NCI-H187 (cell line): Measurements from ENCODE around the gene GPATCH4.
"Not testable (repeated sequence)": the region's sequence is repeated elsewhere in the genome, so short reads cannot be mapped to it uniquely, and the experiment has no call there.

Experiments used
- DNase-seq, 2 experiments: peaks; one replicate each; lab custom pipeline; 2025; lab: John Stamatoyannopoulos, UW

The GPATCH4 gene

DNA sequence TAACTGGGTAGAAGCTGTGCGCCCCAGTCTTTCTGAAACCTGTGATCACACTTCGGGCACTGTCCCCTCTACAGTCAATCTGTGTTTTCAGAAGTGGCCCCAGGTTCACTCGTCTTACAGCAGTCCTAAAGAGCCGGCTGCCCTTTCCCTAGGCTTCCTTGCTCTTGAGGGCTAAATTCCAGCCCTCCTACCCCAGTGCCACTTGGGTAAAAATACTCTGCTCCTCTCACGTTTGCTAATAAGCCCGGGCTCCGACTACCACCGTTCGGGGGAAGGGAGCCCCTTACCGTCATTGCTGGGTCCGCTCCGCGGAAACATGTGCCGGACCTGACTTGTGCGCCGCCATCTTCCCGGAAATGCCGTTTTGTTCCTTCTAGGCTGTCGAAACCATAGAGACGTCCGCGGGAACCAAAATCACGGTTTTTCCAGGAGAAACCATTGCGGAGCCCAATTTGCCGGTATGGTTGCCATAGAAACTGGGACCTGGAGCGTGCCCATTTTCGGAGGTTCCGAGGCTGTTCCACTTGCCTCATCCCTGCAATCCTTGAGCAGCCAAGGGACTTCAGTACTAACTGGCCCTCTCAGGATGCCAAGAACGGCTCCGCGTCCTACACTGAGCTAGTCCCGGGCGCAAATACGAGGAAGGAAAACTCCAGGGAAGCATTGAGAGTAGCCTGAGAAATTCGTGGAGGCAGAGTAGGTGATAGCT lies at the start of gene GPATCH4:
TSS of gene GPATCH4 (minus strand) at position 358 of the 709 bp plus-strand sequence.
- DNase-seq, result peak; percentile 75 to 99

DNA sequence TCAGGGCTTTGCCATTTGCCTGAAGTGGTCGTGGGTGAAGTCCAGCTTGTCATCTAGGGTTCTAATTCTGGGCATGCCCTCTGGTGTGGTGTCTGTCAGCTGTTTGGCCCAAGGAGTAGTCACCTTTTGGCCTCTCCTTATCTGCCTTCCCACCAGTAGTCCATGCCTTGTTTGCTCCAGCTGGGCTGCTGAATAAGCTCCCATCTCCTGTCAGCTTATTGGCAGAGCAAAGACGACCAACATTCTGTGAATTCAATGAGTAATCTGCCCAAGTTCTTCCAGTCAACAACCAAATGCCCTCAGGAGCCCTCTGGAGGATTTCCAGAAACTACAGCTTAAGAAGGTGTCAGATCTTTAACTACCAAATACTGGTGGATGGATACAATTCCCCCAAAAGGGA lies 47.7 kb upstream of the GPATCH4 start:
- no peak for DNase-seq

DNA sequence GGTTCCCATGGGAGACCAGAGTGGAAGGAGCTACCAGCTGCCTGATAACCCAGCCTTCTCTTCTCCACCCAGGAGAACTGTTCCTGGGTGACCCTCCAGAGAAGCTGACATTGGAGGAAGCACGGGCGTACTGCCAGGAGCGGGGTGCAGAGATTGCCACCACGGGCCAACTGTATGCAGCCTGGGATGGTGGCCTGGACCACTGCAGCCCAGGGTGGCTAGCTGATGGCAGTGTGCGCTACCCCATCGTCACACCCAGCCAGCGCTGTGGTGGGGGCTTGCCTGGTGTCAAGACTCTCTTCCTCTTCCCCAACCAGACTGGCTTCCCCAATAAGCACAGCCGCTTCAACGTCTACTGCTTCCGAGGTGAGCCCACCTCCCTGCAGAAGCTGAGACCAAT lies 47.2 kb upstream of the GPATCH4 start:
- no peak for DNase-seq

DNA sequence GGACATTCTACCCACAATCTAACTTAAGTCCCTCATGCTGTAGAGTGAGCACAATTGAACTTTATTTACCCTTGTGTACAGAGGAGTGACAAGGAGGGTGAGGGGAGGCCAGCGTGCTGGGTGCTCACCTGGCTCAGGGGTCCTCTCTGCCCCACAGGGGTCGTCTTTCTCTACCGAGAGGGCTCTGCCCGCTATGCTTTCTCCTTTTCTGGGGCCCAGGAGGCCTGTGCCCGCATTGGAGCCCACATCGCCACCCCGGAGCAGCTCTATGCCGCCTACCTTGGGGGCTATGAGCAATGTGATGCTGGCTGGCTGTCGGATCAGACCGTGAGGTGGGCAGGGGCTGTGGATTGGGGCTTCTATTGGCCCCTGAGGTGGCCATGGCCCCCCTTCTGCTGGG lies 46.1 kb upstream of the GPATCH4 start:
- no peak for DNase-seq

DNA sequence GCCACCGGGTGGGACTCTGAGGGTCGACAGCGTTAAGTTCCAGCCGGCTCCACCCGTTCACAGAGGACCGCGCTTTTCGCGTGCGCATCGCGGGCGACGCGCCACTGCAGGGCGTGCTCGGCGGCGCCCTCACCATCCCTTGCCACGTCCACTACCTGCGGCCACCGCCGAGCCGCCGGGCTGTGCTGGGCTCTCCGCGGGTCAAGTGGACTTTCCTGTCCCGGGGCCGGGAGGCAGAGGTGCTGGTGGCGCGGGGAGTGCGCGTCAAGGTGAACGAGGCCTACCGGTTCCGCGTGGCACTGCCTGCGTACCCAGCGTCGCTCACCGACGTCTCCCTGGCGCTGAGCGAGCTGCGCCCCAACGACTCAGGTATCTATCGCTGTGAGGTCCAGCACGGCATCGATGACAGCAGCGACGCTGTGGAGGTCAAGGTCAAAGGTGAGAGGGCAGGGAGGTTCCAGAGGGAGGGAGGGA lies 45.5 kb upstream of the GPATCH4 start:
- no peak for DNase-seq

DNA sequence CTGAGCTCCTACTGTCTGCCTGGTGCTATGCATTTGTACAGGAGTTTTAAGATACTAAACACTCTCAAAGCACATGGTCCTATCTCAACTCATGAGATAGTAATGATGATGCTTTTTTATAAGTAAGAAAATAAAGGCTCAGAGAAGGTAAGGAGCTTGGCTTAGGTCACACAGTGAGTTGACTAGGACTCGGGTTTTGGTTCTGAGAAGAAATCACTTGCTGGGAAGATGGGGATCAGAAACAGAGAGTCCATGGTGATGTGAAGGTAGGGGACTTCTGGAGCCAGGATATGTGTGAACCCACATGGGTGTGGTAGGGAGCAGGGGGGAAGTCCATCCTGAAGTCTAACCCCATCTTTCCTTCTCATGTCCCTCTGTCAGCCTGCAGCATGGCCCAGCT lies 44.4 kb upstream of the GPATCH4 start:
- no peak for DNase-seq

DNA sequence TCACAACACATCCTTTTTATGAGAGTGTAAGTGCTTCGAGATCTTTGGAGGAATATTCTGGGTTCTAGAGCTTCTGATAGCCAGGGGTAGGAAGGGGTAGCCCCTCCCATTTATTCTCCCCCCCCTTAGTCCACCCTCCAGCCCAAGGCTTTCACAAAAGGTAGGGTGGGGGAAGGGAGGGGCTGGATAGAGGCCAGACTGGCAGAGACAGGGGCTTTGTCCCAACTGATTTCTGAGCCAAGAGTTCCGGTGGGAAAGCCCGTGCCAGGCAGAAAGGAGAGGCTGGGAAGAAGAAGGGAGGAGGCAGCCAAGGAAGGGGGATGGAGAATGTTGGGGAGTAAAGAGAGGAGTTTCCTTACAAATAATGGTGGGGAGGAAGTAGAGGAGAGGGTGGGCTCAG lies 43.8 kb upstream of the GPATCH4 start:
- DNase-seq, result no peak

DNA sequence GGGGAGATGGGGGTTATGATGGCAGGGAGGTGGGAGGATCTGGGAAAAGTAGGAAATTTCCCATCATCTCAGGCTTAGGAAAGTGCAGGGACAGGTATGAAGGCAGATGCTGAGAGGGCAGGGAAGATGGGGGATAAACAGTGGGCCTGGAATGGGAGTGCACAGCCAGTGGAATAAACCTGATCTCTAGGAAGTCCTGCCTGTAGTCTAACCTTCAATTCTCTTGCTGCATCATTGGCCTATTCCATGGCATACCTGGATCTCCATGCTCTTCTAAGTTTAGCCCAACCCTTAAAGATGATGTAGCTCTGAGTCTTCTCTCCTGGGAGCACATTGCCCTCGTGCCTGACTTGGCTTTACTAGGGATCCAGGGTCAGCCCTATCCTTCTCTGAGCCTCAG lies 43.4 kb upstream of the GPATCH4 start:
- DNase-seq, result no peak

DNA sequence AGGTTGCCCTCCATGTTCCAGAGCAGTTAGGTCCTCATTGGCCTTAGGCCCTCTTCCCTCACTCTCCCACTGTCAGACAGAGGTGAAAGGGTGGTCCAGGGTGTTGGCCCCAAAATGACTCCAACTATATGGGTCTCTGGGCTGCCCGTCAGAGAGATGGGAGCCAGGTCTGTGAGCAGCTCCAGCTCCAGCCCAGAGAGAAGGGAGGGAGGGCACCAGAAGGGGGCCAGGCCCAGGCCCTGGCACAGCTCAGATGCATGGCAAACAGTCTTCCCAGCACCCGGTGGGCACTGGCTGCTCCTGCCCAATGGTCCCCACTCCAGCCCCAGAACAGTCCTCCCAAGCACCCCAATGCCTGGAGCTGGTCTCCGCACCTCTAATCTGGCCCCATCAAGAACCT lies 42.9 kb upstream of the GPATCH4 start:
- no peak for DNase-seq

DNA sequence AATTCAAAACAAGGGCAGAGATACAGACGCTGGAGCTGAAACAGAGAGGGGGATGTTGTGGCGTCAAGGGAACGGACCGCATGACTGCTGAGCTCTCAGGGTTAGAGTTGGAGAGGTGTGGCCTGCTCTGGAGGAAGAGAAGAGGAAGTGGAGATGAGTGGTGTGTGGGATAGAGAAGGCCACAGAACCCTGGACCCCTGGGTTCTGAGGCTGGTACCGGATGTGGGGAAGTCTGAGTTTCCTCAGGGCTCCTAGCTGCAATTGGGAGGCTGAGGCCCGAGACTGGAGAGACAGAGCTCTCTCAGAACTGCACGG lies 42.5 kb upstream of the GPATCH4 start:
- no peak for DNase-seq

DNA sequence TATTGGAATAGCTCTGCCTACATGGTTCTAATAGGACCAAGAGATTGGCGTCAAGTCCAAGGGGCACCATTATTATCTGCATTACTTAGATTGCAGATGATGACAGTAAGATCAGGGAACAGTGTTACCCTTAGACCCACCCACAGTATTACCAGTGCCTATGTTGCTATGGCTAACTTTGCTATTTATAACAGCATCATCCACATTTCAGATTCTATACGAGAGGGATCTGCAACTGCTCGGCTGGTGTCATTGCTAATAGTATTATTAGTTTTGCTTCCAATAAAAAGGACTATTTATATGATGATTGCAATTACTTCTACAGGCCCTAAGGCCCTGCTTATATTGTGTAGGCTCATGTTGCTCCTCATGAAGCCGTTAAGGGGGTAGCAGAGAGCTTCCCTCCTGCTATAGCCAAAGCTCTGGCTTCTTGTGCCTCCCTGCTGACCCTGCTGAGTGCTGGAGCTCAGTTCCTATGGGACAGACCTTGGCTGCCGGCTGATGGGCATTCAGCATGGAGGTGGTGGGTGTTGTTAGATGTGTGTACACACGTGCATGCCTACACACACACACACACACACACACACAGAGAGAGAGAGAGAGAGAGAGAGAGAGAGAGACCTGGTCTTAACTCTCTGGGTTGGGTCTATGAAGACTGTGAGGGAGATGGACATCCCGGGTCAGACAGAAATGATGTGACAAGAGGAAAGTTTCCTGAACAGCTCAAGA lies 41.9 kb upstream of the GPATCH4 start:
- DNase-seq, result no peak

DNA sequence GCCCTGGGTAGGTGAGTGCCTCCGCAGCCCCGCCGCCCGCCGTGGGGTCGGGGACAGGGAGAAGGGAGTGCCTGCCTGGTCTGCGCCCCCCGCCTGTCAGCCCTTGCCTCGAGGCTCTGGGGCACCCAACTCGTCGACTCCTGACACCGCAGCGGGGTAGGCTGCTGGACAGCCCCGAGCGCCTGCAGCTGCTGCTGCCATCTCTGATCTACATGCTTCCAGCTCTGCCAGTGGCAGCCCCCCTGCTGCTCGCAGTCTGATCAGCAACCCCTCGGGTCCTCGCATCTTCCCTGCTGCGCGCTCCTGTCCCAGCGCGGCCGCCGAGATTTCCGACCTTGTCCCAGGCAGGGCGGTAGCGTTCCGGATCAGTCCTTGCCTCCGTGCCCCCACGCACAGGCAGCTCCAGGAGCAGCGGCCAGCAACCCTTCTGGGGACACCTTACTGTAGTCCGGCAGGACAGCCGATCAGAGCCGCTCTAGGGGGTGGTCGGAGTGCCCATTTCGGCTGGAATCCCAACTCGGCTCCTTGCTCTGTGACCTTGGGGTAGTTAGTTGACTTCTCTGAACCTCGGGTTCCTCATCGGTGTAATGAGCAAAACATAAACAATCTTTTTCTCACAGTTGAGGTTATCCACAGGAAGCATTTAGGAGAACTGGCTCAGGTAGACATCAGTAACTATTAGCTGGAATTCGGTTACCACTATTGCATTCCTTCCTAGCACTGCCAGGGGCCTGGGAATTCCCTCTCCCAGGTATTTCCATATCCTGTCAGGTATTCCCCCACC lies 41.2 kb upstream of the GPATCH4 start:
- DNase-seq, result no peak

DNA sequence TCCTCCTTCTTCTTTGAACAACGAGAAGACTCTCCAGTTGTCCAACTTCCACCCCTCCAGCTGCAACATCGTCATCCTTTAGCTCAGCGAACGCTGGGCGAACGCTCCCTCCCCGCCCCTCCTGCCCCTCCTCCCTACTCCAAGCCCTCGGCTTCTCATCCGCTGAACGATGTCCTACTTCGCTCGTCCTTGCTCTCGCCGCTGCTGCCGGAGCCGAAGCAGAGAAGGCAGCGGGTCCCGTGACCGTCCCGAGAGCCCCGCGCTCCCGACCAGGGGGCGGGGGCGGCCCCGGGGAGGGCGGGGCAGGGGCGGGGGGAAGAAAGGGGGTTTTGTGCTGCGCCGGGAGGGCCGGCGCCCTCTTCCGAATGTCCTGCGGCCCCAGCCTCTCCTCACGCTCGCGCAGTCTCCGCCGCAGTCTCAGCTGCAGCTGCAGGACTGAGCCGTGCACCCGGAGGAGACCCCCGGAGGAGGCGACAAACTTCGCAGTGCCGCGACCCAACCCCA lies 40.5 kb upstream of the GPATCH4 start, which contains the start of gene BCAN:
TSS of gene BCAN (plus strand) at position 357 of the 504 bp plus-strand sequence. CDS start 3,938 bp downstream, outside the sequence.
- DNase-seq, result peak in 1 of 2 experiments; percentile 53

DNA sequence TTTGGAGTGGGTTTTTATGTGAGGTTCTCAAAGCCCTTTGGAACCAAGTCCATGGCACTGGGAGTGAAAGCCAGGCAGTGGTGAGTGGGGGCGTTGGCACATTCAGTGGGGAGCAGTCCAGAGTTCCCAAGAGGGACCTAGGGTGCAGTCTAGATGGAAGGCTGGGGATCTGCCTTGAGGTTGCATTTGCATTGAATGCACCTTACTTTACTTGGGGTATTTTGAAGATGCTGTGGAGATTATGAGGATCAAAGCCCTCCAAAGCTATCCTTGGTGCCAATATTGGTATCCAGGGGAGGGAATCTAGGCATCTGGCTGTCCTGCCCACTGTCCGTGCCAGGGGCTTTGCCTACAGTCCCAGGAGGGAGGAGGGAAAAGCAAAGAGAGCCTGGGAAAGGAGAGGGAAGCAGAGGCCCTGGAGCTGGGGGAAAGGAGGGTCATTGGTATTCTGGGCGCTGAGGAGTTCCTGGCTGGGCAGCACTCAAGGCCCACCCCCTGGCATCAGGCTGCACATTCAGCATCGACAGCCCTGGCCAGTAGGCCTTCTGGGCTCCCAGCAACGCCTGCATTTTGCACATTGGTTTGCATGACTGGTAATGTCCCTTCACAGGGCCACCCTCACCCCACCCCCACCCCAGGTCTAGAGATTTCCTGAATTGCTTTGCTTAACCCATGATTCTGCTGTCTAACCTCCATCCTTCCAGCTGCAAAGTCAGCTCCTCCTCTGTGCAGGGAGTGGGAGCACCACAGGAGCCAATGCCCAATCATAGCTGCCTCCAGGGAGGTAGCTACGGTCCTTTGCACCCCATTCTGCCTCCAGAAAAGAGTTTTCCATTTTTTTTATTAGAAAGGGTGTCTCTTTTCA lies 39.8 kb upstream of the GPATCH4 start:
- DNase-seq, result no peak

DNA sequence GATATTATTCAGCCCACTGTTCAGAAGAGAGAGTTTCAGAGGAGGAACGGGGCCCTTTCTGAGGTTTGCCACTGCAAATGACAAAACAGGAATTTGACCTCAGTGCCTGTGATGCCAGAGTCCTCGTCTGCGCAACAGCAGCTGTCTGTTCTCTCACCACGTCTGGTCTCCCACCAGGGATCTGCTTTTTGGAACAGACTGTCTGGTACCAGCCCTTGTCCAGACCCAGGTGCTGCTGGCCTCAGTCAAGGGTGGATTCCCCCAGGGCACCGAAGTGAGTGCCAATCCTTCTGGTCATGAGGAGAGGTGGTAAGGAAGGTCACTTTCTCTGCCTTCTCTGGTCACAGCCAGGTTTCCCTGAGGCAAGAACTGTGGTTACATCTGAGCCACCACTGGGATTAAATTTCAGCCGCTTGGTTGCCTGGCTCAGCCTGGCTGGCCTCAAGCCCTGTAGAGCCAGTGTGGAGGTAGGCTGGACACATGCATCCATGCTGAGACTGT lies 38.4 kb upstream of the GPATCH4 start:
- DNase-seq, result no peak

DNA sequence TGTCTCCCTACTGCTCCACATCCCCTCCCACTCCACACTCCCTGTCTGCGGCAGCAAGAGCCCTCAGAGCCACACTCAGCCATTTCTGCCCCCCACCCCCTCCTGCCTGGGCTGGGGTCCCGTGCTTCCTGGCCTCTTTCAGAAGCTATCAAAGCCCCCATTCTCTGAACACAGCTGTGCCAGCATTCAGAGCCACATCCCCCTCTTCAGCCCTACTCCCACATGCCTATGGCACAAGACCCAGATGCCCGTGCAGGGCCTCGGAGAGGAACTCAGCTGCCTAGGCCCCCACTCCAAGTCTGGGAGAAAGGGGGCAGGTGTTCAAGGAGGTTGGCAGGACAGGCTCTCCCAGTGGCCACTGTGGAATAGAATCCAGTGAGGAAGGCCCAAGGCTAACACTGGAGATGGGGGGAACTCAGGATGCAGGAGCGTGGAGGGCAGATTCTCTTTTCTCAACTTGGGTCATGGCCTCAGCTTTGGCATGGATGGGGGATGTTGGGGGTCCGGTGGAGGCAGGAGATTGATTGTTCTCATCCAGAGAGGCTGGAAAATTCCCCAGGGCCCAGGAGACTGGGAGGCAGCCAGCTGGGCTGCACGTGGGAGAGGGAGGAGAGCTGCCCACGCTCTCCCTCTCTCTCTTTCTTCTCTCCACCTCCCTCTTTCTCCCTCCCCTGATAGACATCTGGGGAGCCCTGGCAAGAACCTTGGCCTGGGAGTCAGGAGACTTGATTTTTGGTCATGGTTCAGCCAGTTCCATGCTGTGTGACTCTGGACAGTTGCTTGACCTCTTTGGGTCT lies 37.1 kb upstream of the GPATCH4 start:
- DNase-seq, result no peak

DNA sequence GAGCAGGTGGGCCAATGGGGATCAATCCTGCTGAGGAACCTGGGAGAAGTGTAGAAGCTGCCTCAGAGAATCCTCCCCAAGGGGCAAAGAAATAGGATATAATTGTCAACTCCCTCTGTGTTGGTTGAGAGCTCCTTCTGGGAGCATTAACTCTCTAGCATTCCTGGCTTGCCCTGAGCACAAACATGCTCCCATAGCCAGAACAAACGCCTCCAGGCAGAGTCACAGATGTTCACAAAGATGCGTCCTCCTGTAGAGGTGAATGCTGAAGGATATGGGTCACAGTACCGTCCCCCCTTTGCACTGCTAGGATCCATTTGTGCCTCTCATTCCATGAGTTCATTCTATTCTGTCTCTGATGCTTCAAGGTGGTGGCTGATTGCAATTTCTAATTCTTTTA lies 31.1 kb upstream of the GPATCH4 start:
- DNase-seq, result no peak

DNA sequence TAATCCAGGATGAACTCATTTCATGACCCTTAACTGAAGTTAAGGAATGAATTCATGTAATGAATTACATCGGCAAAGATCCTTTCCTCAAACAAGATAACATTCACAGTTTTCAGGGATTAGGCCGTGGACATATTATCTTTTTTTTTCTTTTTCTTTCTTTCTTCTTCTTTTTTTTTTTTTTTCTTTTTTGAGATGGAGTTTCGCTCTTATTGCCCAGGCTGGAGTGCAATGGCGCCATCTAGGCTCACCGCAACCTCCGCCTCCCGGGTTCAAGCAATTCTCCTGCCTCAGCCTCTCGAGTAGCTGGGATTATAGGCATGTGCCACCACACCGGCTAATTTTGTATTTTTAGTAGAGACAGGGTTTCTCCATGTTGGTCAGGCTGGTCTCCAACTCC lies 29.9 kb upstream of the GPATCH4 start:
- DNase-seq, result not testable (repeated sequence)

DNA sequence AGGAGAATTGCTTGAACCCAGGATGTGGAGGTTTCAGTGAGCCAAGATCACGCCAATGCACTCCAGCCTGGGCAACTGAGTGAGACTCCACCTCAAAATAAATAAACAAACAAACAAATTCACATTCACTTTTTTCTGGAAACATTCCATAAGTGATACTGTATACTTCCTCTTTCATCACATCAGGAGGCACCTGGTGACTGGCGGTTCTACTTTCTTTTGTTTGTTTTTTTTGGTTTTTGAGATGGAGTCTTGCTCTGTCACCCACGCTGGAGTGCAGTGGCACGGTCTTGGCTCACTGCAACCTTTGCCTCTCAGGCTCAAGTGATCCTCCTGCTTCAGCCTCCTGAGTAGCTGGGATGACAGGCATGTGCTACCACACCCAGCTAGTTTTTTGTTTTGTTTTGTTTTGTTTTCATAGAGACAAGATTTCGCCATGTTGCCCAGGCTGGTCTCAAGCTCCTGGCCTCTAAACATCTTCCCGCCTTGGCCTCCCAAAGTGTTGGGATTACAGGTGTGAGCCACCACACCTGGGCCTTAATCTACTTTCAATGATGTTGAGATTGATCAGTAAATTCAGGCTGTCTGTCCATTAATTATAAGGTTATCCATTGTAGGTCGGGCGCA lies 28.7 kb upstream of the GPATCH4 start:
- DNase-seq, result no peak

DNA sequence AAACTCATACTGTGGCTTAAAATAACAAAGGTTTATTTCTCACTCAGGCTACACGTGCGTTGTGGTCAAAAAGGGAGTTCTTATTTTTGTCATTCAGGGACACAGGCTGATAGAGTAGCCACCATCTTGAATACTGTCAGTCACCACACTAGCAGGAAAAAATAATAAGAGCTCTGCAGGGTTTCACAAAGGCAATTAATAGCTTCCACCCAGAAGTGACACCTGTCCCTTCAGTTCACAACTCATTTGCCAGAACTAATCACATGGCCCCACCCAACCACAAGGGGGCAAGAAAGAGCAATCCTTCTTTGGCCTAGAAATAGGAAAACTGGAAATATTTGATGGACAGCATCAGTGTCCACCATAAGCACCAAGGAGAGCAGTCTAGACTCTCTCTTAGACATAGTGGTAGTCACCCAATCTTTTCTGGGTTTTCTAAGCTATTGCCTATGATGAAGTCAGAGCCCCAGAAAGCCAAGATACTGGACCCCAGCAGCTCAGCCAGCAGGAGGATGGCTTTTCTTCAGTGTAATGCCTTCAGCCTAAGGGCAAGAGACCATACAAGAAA lies 26.1 kb upstream of the GPATCH4 start:
- DNase-seq, result peak; percentile 30 to 61
